SK-N-SH (cell line): ENCODE results near the gene MRGPRX3. TPM values are rescaled to one million over a fixed set of nuclear protein-coding genes. Genes with fewer than 3 reads are reported as not detected.

ENCODE experiments used
- CHD2 ChIP-seq: fragments of 150-350 bp; IDR thresholded peaks from 2 replicates; pipeline ENCODE4 v1.6.1; 2018; ENCODE audit warnings: low read length; ENCODE audit not compliant: partially characterized antibody
- CTCF ChIP-seq: fragments of 200-600 bp; sonication (generic); IDR thresholded peaks from 2 replicates; pipeline ENCODE4 v1.6.1; 2017; ENCODE audit warnings: antibody characterized with exemption, mild to moderate bottlenecking, moderate library complexity
- ELF1 ChIP-seq: IDR thresholded peaks from 2 replicates; pipeline ENCODE4 v1.4.0; 2012
- EP300 ChIP-seq, 2 experiments: IDR thresholded peaks; 2 replicates each; pipeline versions ENCODE4 v1.4.0 to v1.6.1; 2012; ENCODE audit warnings: borderline replicate concordance in 1 of 2, low read depth in 1 of 2, low read length in 1 of 2
- EZH2phosphoT487 ChIP-seq: fragments of 200-600 bp; sonication (generic); IDR thresholded peaks from 2 replicates; pipeline ENCODE4 v1.6.1; 2017; ENCODE audit warnings: low read depth, mixed run types, mild to moderate bottlenecking, antibody characterized with exemption, moderate library complexity, borderline replicate concordance
- FOSL2 ChIP-seq: IDR thresholded peaks from 2 replicates; pipeline ENCODE4 v1.4.0; 2012; ENCODE audit warnings: low read depth, mild to moderate bottlenecking, moderate library complexity, borderline replicate concordance
- FOXM1 ChIP-seq: IDR thresholded peaks from 2 replicates; pipeline ENCODE4 v1.4.0; 2012; ENCODE audit warnings: low read depth, mild to moderate bottlenecking
- IRF3 ChIP-seq: fragments of 150-350 bp; IDR thresholded peaks from 2 replicates; pipeline ENCODE4 v1.6.1; 2016; ENCODE audit warnings: mild to moderate bottlenecking, low read depth, low read length
- JUND ChIP-seq: IDR thresholded peaks from 2 replicates; pipeline ENCODE4 v1.4.0; 2012
- MEF2A ChIP-seq: IDR thresholded peaks from 2 replicates; pipeline ENCODE4 v1.4.0; 2012; ENCODE audit warnings: low read depth, borderline replicate concordance
- NFIC ChIP-seq: IDR thresholded peaks from 2 replicates; pipeline ENCODE4 v1.4.0; 2012; ENCODE audit warnings: borderline replicate concordance
- POLR2AphosphoS5 ChIP-seq: IDR thresholded peaks from 2 replicates; pipeline ENCODE4 v1.6.1; 2012; ENCODE audit warnings: low read depth, low read length
- RAD21 ChIP-seq: IDR thresholded peaks from 2 replicates; pipeline ENCODE4 v1.6.1; 2012; ENCODE audit warnings: mild to moderate bottlenecking, low read length
- RCOR1 ChIP-seq: fragments of 150-350 bp; IDR thresholded peaks from 2 replicates; pipeline ENCODE4 v1.6.1; 2017; ENCODE audit warnings: antibody characterized with exemption, low read length
- REST ChIP-seq: IDR thresholded peaks from 2 replicates; pipeline ENCODE4 v1.6.1; 2012; ENCODE audit warnings: mild to moderate bottlenecking, low read depth, low read length, moderate library complexity
- RXRA ChIP-seq: IDR thresholded peaks from 2 replicates; pipeline ENCODE4 v1.4.0; 2012; ENCODE audit warnings: low read depth, mild to moderate bottlenecking, borderline replicate concordance
- SIN3A ChIP-seq: IDR thresholded peaks from 2 replicates; pipeline ENCODE4 v1.6.1; 2012; ENCODE audit warnings: low read depth, mild to moderate bottlenecking, low read length, moderate library complexity, borderline replicate concordance
- SMC3 ChIP-seq: IDR thresholded peaks from 2 replicates; pipeline ENCODE4 v1.6.1; 2012; ENCODE audit warnings: low read depth, low read length, improper control_type of control experiment
- TCF12 ChIP-seq: IDR thresholded peaks from 2 replicates; pipeline ENCODE4 v1.4.0; 2012
- USF2 ChIP-seq: fragments of 150-350 bp; IDR thresholded peaks from 2 replicates; pipeline ENCODE4 v1.6.1; 2017; ENCODE audit warnings: antibody characterized with exemption, low read length, low read depth, borderline replicate concordance
- YY1 ChIP-seq: IDR thresholded peaks from 2 replicates; pipeline ENCODE4 v1.4.0; 2012; ENCODE audit warnings: low read depth, mild to moderate bottlenecking
- ZBTB33 ChIP-seq: IDR thresholded peaks from 2 replicates; pipeline ENCODE4 v1.4.0; 2012; ENCODE audit warnings: low read depth, borderline replicate concordance
- polyA plus RNA-seq, 3 experiments: library from polyadenylated mRNA; depleted of rRNA; stranded (reverse); fragments of >200 nt; gene quantifications; 2 replicates each; pipeline ENCODE4 v1.2.3, GENCODE V29; 2012

The MRGPRX3 gene
- polyA plus RNA-seq, 1 of the 3 experiments (the other 2 are of a cell fraction) = not detected

- TF ChIP-seq REST (no peak), POLR2AphosphoS5 (peak; percentile 80), RCOR1 (no peak), RAD21 (0 out of 2 replicates have a peak, but pooled peaks have one; percentile 26), SIN3A (peak; percentile 60; the same call in 1 of the 2 replicates), YY1 (peak; percentile 59; the same call in 1 of the 2 replicates), MEF2A (no peak), CTCF (peak; percentile 86), USF2 (no peak), ZBTB33 (peak; percentile 38; the same call in 1 of the 2 replicates), NFIC (peak; percentile 82), CHD2 (peak; percentile 83), EZH2phosphoT487 (no peak), FOXM1 (0 out of 2 replicates have a peak, but pooled peaks have one; percentile 48), SMC3 (peak; percentile 38), IRF3 (no peak), JUND (no peak), ELF1 (peak; percentile 84), EP300 (IDR thresholded peaks at IDR 0.05; ENCODE audit: borderline replicate concordance in 1 of 2, low read depth in 1 of 2, low read length in 1 of 2) (no peak; a peak in 1 of 4 replicates), TCF12 (0 out of 2 replicates have a peak, but pooled peaks have one; percentile 6), FOSL2 (no peak), RXRA (no peak; the same call in 1 of the 2 replicates)
- TF ChIP-seq, all 33 proteins: peak for 16
Measured at GRCh38 chr11:18105802-18106574, 26.4 kb upstream of the MRGPRX3 start, which contains the start of gene SAAL1 (continued).
